Ovary (tissue), 9 donors: Measurements from ENCODE around the gene TIMM8B. TPM values are rescaled to one million over a fixed set of nuclear protein-coding genes. Genes with fewer than 3 reads are reported as not detected.

Experiments
- DNase-seq, 5 donors: peaks; one replicate each; pipeline ENCODE4 v3.0.0-alpha.2; 2019 to 2020
- H3K27ac ChIP-seq, 2 donors: fragments of 200-600 bp; one replicate each; pipeline versions ENCODE4 v1.5.1 to v1.8.0; 2019 to 2022
- H3K27me3 ChIP-seq: fragments of 200-600 bp; one replicate; pipeline ENCODE4 v1.8.0; 2022
- H3K36me3 ChIP-seq: fragments of 200-600 bp; sonication (generic); one replicate; pipeline ENCODE4 v1.5.1; 2019
- H3K4me1 ChIP-seq: one replicate; pipeline ENCODE4 v1.8.1; 2013; ENCODE audit warnings: mild to moderate bottlenecking, moderate library complexity; ENCODE audit not compliant: insufficient read depth
- H3K4me3 ChIP-seq: fragments of 200-600 bp; sonication (generic); one replicate; pipeline ENCODE4 v1.5.1; 2017
- H3K9me3 ChIP-seq, 2 donors: fragments of 200-600 bp in 1 of 2; sonication (generic) in 1 of 2; one replicate each; pipeline versions ENCODE4 v1.5.1 to v1.8.1; 2013 to 2019; ENCODE audit warnings: mild to moderate bottlenecking in 1 of 2, moderate library complexity in 1 of 2
- EP300 ChIP-seq: sonication (generic); formaldehyde crosslinking; IDR thresholded peaks from one replicate; pipeline ENCODE4 v1.6.1; 2017; ENCODE audit warnings: antibody characterized with exemption
- POLR2A ChIP-seq: fragments of 450-650 bp; IDR thresholded peaks from one replicate; pipeline ENCODE4 v1.6.1; 2017; ENCODE audit warnings: antibody characterized with exemption, mild to moderate bottlenecking, moderate library complexity
- WGBS, 3 donors: extraction: QIAGEN DNeasy Blood & Tissue Kit in 1 of 3; methylation state at CpG; one replicate each; pipeline versions ENCODE4 v1.1.5 to v1.1.7; 2013 to 2017; 5-methylcytosine and 5-hydroxymethylcytosine counted together
- intact Hi-C, 4 donors: fragments of 100-400 bp; cut with DNase I; formaldehyde crosslinking; loops; one replicate each; pipeline versions ENCODE4 v1.11.0 to v1.15.1; 2022 to 2023
- polyA plus RNA-seq, 2 donors: library from polyadenylated mRNA; stranded (reverse); fragments of 200-250 nt in 1 of 2; fragments of 350-450 nt in 1 of 2; fragmentation: Illumina TruSeq in 1 of 2; extraction: RNeasy Lipid Tissue Mini Kit (QIAGEN cat#74804) in 1 of 2; gene quantifications; one replicate each; pipeline ENCODE4 v1.2.3, GENCODE V29; 2013 to 2014
- total RNA-seq, 7 donors: library from RNA; depleted of rRNA in 2 of 7; stranded (reverse); fragments of >200 nt in 2 of 7; fragmentation: NEBNext Ultra II Directional in 3 of 7; extraction: Animal tissue kit (Norgen Biotek cat#: 25700) in 3 of 7; gene quantifications; one replicate each; pipeline versions ENCODE4 v1.1.0 to v1.2.4, GENCODE V29; 2016 to 2023
- TF ChIP-seq, protein P1 (sequence below), 3 donors: fragments of 450-650 bp in 2 of 3; fragments of 200-600 bp in 1 of 3; IDR thresholded peaks; one replicate each; pipeline versions ENCODE4 v1.5.1 to v1.8.0; 2016 to 2022; ENCODE audit warnings: antibody characterized with exemption in 3 of 3, mild to moderate bottlenecking in 1 of 3
- donor health status: DM: no; HTN: no; CAD: no; lungs with moderate emphysema.
- donor health status: DM: no; HTN: no; CAD: no.
- donor health status: Bipolar disorder and iron deficiency.
- donor health status: DM: yes; HTN: yes; CAD: no.
- donor health status: DM: no; HTN: no; CAD: no.
- donor health status: DM: yes; HTN: yes; CAD: no.

The TIMM8B gene
- total and polyA plus RNA-seq, 9 donors = 21.8 to 71.1 (median 35.6) TPM

DNA sequence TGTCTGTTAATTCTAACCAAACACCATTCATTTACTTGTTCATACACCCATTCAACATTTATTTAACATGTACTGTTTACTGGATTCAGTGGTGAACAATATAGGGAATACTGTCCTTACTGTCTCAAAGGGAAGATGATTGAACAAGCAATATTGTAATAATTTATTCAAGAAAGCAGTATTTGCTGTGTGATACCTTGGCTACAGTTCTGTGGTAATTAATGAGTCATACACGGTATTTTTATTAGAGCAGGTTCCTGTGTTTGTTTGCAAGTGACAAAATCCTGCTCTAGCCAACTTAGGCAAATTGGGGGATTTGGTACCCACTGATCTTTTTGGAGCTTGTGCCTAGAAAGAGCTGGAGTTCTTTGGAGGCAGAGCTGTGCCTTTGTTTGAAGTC lies 28.5 kb downstream of the TIMM8B start:
- DNase-seq = no peak
- 56 to 64% (median 61%) methylated on average over 1 of the region's 1 CpG for WGBS, 3 donors
- H3K36me3 ChIP-seq = no peaks in the 10 kb centered on the region

GRCh38 chr11:112057170-112057569 lies 29.4 kb downstream of the TIMM8B start:
- Histone ChIP-seq H3K27me3 (no peaks in the 10 kb centered on the region), H3K4me3 (no peak overlapping the region), H3K9me3 (no peaks in the 10 kb centered on the region), H3K27ac (no peak overlapping the region), H3K4me1 (no peaks in the 10 kb centered on the region), H3K36me3 (no peaks in the 10 kb centered on the region)
- intact Hi-C loops = no loop called here
- 90 to 92% (median 90%) methylated on average over 4 of the region's 4 CpGs for whole genome bisulfite sequencing, 3 donors
- TF ChIP-seq, protein P1, sequence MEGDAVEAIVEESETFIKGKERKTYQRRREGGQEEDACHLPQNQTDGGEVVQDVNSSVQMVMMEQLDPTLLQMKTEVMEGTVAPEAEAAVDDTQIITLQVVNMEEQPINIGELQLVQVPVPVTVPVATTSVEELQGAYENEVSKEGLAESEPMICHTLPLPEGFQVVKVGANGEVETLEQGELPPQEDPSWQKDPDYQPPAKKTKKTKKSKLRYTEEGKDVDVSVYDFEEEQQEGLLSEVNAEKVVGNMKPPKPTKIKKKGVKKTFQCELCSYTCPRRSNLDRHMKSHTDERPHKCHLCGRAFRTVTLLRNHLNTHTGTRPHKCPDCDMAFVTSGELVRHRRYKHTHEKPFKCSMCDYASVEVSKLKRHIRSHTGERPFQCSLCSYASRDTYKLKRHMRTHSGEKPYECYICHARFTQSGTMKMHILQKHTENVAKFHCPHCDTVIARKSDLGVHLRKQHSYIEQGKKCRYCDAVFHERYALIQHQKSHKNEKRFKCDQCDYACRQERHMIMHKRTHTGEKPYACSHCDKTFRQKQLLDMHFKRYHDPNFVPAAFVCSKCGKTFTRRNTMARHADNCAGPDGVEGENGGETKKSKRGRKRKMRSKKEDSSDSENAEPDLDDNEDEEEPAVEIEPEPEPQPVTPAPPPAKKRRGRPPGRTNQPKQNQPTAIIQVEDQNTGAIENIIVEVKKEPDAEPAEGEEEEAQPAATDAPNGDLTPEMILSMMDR (IDR thresholded peaks at IDR 0.05) = no peak
- no peak for TF ChIP-seq POLR2A
- TF ChIP-seq EP300 = no peak
- DNase-seq = no peak

More for the DNA sequence above, 28.5 kb downstream of the TIMM8B start:
- no peaks in the 10 kb centered on the region for H3K4me1 ChIP-seq
- H3K9me3 ChIP-seq = no peaks in the 10 kb centered on the region
- H3K4me3 ChIP-seq = no peak overlapping the region
- H3K27ac ChIP-seq = no peak overlapping the region
- no peak for TF ChIP-seq POLR2A
- TF ChIP-seq, protein P1 (IDR thresholded peaks at IDR 0.05) = no peak
- no peak for TF ChIP-seq EP300
- H3K27me3 ChIP-seq = no peaks in the 10 kb centered on the region
- intact Hi-C loops = no loop called here

- TF ChIP-seq EP300 (no peak), POLR2A (no peak)
- TF ChIP-seq, protein P1 (IDR thresholded peaks at IDR 0.05) = no peak
- Histone ChIP-seq H3K36me3 (no peaks in the 10 kb centered on the region), H3K9me3 (no peaks in the 10 kb centered on the region), H3K4me1 (no peaks in the 10 kb centered on the region), H3K27ac (no peak overlapping the region), H3K27me3 (no peaks in the 10 kb centered on the region), H3K4me3 (no peak overlapping the region)
- intact Hi-C loops = no loop called here
- 89 to 95% (median 90%) methylated on average over 3 of the region's 3 CpGs for WGBS, 3 donors
- no peak for DNase-seq
These were observed 34.8 kb downstream of the TIMM8B start for GRCh38 chr11:112051768-112052167.

GRCh38 chr11:112050721-112051120 lies 35.8 kb downstream of the TIMM8B start:
- H3K27me3 ChIP-seq = no peaks in the 10 kb centered on the region
- no peaks in the 10 kb centered on the region for H3K4me1 ChIP-seq
- DNase-seq = no peak
- intact Hi-C loops = no loop called here
- TF ChIP-seq EP300 (no peak), POLR2A (no peak)
- TF ChIP-seq, protein P1 (IDR thresholded peaks at IDR 0.05) = no peak
- H3K9me3 ChIP-seq = no peaks in the 10 kb centered on the region
- WGBS, 3 donors = 89 to 92% (median 91%) methylated on average over 3 of the region's 3 CpGs
- no peaks in the 10 kb centered on the region for H3K36me3 ChIP-seq
- H3K4me3 ChIP-seq = no peak overlapping the region
- H3K27ac ChIP-seq = no peak overlapping the region
